HG03378 (cell line): ENCODE measurements around the gene TPST1.
"Not testable (repeated sequence)": the region's sequence is repeated elsewhere in the genome, so short reads cannot be mapped to it uniquely, and the experiment has no call there.

ENCODE experiments used
- ATAC-seq: cut with Tn5 transposase; IDR thresholded peaks from one replicate; pipeline ENCODE4 v1.9.1; 2021; ENCODE audit warnings: mild to moderate bottlenecking, moderate library complexity; ENCODE audit not compliant: unreplicated experiment

TPST1 gene

DNA sequence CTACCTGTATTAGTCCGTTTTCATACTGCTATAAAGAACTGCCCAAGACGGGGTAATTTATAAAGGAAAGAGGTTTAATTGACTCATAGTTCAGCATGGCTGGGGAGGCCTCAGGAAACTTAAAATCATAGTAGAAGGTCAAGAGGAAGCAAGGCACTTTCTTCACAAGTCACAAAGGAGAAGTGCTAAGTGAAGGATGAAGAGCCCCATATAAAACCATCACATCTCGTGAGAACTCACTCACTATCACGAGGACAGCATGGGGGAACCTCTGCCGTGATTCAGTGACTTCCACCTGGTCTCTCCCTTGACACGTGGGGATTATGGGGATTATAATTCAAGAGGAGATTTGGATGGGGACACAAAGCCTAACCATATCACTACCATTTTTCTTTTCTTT is 119.9 kb downstream of the TPST1 start:
- not testable (repeated sequence) for ATAC-seq

DNA sequence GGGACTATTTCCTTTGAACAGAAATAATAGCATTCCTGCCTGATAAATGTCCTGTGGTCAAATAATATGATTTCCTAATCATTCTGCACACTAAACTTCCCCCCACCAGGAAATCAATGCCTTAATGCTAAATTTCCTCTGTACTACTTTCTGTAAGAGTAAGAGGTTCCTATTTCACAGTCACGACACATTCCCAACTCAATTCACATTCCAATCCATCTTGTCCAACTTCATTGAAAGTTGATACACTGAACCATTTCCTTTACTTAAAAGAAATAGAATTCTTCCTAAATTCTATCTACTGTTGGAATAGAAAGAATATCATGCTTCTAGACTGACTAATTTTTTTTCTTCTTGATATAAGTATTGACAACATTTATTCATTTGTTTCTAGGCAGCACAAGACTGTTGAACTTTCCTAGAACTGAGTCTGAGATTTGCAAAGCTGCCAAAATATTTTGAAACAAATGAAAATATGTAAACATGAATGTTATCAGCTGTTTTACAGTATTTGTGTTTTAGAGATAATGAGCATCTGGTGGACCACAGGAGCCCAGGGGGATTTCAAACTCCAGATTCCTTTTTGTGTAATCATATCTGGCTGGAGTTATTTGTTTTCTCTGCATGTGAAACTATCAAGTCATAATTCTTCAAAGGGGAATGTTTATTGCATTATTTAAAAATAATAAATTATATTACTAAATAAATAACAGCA is 121.5 kb downstream of the TPST1 start:
- no peak for ATAC-seq

DNA sequence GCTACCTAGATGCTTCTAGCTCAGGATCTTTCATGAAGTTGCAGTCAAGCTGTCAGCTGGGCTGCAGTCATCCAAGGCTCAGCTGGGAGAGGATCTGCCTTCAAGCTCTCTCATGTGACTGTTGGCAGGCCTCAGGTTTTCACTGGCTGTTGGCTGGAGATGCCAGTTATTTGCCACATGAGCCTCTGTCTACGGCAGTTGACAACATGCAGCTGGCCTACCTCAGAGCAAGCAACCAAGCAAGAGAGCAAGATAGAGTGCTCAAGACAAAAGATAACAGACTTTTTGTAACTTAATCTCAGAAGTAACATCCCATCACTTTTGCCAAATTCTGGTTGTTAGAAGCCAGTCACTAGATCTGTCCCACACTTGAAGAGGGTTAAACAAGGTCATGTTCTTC is 125.8 kb downstream of the TPST1 start:
- no peak for ATAC-seq

DNA sequence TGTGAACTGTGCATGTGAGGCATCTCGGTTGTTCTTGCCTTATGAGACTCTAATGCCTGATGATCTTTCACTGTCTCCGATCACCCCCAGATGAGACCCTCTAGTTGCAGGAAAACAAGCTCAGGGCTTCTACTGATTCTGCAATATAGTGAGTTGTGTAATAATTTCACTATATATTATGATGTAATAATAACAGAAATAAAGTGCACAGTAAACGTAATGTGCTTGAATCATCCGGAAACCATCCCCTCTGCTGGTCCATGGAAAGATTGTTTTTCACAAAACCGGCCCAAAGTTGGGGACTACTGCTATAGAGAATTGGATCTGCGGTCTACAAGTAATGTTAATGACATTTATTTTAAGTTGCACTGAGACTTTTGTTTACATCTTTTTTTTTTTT is 126.7 kb downstream of the TPST1 start:
- ATAC-seq, result no peak

DNA sequence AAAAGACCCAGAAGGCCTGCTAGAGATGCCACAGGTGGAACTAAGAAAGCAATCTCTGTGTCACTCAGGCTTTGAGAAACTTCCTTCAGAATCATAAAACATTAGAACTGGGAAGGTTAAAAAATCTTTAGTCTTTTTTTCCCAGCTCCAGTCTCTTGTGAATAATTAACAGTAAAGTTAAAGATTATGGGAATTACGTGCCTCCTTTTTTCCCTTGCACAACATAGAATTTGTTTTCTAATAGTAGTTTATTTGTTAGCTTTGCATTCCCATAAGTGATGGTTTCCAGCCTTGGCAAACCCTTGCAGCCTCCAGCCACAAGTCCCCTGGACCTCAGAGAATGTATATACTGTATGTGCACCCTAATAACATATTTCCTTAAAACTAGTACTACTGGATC is 128.3 kb downstream of the TPST1 start:
- no peak for ATAC-seq

DNA sequence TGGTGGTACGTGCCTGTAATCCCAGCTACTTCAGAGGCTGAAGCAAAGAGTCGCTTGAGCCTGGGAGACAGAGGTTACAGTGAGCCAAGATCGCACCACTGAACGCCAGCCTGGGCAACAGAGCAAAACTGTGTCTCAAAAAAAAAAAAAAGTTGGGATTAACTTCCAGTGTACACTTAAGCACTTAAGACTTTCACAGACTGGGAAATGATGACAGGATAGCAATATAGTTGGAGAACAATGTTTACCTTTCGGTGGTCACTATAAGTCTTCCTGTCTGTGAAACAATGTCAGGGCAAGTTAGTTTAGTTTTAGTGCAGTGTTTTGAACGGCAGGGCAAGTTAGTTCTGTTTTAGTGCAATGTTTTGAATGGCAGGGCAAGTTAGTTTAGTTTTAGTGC is 130.2 kb downstream of the TPST1 start:
- no peak for ATAC-seq

DNA sequence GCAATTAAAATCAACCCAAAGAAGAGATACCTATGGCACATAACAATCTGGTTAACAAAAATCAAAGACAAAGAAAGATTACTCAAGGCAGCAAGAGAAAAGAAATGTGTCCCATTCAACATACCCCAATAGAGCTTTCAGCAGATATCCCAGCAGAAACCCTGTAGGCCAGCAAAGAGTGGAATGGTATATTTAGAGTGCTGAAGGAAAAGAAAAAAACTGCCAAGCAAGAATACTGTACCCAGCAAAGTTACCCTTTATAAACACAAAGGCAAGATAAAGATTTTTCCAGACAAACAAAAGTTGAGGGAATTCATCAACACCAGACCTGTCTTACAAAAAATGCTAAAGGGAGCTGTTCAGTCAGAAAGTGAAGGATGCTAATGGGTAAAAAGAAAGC is 131.6 kb downstream of the TPST1 start:
- no peak for ATAC-seq

DNA sequence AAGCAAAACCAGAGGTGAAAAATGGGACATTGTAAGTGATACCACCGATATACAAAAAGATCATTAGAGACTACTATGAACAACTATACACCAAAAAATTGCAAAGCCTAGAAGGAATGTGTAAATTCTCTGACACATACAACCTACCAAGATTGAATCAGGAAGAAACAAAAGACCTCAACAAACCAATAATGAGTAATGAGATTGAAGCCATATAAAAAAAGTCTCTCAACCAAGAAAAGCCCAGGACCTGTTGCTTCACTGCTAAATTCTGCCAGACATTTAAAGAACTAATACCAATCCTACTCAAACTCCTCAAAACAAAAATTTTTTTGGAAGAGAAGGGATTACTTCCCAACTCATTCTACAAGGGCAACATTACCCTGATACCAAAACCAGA is 134.0 kb downstream of the TPST1 start:
- ATAC-seq, result no peak

DNA sequence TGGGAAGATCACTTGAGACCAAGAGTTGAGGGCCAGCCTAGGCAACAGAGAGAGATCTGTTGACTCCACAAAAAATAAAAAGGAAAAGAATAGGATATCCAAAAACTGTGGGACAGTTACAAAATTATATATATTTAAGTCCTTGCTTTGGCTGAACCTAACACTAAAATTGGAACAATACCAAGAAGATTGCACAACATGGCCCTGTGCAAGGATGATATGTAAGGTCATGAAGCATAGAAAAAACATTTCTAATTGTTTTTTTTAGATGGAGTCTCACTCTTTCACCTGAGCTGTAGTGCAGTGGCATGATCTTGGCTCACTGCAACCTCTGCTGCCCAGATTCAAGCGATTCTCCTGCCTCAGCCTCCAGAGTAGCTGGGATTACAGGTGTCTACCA is 139.0 kb downstream of the TPST1 start:
- no peak for ATAC-seq

DNA sequence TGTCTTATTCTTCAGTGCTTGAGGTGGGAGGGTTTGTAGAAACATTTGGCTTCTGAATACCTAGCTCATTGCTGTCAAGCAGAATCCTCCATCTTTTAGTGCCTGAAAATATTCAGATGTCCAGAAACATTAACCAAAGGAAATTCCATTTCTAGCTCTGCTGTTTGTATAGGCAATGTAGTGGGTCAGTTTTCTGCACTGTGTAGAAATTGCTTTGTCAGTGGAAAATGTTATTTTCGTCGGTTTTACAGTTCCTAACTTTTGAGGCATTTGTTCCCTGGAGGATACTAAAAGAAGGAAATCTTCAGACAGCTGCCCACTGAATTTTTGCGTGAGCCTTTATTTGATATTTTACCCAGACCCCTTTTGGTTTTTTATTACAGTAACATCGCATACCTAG is 143.4 kb downstream of the TPST1 start:
- ATAC-seq, result no peak

DNA sequence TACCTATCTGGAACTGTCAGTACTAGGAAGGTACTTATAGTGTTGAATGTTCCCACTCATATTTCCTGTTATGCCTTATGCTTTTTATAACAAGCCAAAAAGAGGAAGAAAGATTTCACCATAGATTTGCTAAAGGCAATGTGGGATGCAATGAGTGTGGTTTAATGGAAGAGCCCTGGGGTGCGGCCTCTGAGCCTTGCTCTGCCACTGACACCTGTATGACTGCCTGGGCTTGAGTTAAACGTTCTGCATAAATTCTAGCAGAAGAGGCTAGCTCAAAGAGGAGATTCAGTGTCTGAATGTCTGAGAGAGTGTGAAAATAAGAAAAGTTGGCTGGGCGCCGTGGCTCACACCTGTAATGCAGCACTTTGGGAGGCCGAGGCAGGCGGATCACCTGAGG is 143.8 kb downstream of the TPST1 start:
- ATAC-seq, result no peak

DNA sequence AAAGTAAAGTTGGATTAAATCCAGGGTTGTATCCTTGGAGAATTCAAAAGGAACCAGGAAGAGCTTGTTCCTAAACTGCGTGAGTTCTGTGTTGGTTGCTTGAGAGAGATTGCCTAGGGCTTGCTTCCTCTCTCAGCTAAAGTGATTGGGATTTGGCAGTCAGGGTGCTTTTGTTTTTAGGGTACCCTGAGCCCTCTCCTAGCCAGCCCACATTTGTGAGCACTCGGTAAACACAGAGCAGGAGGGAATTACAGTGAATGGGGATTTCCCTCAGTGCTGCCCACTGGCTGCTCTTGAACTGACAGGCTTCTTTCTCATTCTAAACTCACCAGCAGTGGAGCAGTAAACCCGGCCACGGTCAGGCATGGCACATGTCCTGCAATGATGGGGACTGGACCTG is 146.9 kb downstream of the TPST1 start:
- no peak for ATAC-seq

DNA sequence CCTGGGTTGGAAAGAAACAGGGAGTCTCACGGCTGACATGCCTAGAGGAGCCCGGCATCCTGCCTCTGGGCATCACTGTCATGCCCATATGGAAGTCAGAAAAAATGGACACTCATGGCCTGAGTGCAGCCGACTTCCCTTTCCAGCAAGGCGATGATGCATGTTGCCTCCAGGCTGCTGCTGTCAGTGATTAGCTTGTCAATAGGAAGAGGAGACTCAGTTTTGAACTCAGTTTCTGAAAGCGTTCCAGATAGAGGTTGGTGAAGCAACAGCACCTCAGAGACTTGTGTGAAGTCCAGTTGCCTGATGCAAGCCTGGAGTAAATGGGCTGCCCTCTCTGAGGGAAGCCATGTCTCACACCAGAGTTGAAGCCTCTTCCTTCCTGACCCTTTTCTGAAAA is 148.4 kb downstream of the TPST1 start:
- no peak for ATAC-seq

DNA sequence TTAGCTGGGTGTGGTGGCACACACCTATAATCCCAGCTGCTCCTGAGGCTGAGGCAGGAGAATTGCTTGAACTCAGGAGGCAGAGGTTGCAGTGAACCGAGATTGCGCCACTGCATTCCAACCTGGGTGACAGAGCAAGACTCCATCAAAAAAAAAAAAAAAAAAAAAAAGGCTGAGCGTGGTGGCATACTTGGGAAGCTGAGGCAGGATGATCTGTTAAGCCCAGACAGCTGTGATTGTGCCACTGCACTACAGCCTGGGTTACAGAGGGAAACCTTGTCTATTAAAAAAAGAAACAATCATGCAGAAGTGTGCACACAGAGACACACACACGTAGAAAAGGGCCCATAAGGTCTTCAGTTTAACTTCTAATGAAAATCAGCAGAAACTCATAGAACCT is 150.6 kb downstream of the TPST1 start:
- no peak for ATAC-seq

DNA sequence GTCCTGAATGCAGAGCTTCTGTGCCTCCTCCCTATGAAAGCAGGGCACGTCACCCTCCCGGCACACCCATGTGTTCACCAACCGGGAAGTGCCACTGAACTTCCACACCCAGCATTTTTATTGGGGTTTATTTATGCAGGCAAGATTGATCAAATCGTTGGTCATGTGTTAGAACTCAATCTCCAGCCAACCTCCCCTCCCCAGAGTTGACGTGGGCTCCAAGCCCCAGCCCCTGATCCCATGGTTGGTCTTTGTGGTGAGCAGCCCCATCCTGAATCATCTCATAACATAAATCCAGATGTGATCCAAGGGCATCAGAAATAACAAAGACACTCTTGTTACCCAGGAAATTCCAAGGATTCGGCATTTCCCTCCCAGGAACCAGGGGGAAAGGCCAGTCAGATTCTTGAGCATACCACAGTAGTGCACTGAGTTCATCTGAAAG is 151.2 kb downstream of the TPST1 start:
- no peak for ATAC-seq

DNA sequence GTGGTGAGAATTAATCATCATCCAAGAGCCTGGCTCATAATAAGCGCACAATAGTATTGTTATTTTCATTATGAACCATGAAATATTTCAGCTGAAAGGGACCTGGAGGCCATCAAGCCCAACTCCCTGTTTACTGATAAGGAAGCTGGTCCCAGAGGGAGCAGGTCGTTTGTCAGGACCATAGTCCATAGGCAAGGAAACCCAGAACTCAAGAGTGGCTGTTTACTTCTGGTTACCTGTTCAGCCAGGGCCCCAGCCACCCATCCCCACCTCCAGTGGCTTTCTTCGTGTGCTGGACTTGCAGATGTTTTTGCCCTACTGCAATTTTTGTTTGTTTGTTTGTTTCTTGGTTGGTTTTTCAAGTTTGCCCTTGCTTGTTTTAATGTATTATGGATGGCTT is 152.0 kb downstream of the TPST1 start:
- ATAC-seq, result no peak

DNA sequence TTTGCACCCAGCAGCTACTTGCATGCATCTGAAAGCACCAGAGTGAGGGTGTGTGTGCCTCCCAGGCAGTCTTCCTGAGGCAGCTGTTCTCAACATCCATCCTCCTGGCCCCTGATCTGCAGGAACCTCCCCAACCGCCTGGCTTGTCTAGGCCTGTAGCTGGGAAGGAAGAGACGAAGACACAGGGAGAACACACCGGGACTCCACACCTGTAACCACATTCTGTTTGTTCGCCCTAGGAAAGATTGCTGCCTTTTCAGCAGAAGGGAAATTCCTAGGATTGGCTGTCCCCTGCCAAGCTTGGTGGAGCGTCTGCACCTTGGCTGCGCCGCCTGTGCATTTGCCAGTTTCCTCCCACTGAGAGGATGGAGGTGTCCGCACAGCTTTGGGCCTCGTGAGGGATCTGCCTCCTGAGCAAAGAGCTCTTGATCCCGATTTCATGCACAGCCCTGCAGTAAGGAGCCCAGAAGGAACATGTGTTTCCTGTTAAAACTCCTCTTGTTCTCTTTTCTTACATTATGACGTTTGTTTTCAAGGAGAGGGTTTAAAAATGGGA is 154.6 kb downstream of the TPST1 start:
- no peak for ATAC-seq

DNA sequence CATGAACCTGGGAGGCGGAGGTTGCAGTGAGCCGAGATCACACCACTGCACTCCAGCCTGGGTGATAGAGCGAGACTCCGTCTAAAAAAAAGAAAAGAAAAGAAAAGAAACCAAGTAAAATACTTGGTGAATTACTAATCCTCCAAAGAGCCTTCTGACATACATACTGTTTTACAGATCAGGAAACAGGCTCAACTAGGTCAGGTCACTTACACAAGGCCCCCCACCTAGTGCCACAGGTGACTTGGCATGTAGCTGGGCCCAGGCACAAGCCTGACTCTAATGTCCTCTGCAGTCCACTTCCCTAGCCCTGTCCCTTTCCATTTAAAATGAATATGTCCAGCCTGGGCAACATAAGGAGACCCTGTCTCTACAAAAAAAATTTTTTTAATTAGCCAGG is 157.0 kb downstream of the TPST1 start:
- ATAC-seq, result no peak

DNA sequence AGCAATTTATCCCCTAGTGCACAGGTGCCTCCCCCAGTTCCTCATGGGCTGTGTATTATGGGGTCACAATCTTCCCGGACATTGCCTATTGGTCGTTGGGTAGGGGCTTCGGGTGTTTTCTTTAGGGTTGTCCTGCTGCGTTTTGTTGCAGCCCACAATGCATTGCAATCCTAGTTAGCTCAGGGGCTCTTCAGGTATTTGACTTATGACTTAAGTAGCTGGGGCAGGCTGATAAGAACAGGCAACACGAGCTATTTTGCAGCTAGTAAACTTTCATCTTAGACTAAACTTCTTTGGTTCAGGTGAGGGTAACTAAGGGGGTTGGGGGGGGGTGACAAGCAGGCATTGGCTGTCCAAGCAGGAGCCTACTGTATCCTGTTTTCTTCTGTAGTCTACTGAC is 158.5 kb downstream of the TPST1 start:
- ATAC-seq, result no peak

DNA sequence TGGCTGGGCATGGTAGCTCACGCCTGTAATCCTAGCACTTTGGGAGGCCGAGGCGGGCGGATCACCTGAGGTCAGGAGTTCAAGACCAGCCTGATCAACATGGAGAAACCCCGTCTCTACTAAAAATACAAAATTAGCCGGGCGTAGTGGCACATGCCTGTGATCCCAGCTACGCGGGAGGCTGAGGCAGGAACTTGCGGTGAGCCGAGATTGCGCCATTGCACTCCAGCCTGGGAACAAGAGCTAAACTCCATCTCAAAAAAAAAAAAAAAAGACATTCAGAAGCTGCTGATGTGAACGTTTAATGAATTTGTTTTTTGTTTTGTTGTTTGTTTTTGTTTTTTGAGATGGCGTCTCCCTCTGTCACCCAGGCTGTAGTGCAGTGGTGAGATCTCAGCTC is 159.9 kb downstream of the TPST1 start:
- not testable (repeated sequence) for ATAC-seq

DNA sequence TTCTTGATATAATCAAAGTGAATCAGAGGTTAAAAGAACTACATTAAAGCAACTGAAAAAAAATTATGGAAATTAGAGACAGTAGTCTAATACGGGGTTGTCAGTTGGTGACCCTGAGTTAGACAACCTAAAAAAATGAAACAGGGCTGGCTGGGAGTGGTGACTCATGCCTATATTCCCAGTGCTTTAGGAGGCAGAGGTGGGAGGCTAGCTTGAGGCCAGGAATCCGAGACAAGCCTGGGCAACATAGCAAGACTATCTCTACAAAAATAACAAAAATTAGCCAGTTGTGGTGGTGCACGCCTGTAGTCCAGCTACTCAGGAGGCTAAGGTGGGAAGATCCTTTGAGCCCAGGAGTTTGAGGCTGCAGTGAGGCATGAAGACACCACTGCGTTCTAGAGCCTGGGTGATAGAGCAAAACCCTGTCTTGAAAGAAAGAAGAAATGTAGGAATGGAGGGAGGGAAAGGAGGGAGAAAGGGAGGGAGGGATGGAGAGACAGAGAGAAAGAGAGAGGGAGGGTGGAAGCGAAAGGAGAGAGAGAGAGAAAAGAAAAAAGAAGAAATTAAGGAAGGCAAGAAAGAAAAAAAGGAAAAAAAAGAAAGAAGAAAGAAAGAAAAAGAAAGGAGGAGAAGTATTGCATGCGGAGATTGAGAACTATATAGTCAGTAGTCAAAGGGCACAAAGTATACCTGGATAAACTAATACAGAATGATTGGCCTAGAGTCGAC is 166.1 kb downstream of the TPST1 start:
- ATAC-seq, result no peak

DNA sequence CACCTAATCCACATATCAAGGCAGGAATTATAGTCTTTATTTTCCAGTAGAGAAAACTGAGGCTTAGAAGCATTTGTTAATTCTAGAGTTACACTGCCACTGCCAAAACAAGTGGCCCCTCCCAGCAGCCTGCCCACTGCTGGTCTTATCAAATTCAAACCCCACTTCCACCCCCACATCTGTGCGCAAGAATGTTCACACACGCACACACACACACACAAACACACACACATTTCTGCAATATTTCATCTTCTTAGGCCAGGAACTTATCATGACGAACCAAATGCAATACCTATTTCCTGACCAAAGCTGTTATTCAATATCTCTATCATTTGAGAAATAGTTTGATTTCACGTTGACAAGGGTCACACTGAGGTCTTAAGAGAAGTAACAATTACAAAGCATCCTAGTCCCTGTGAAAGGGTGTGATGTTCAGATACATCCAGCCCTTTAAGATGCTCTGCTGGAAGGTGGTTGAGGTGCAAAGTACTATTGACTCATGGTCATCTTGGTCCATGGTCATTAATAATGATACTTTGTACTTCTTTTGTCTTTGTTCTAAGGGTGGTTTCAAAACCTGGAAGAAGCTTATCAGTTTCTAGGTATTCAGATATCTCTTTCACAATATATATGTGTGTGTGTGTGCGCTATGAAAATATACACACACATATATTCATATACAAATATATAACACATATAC is 169.2 kb downstream of the TPST1 start:
- not testable (repeated sequence) for ATAC-seq
